Measurements from ENCODE around the gene SARDH. TPM values are rescaled to one million over a fixed set of nuclear protein-coding genes. Genes with fewer than 3 reads are reported as not detected.

The SARDH gene
- 11.6 and 16.3 TPM in 2 replicates for total RNA-seq

GRCh38 chr9:133737774-133738639 lies at the start of gene SARDH:
Gene SARDH (minus strand): TSS chr9:133738352. CDS start chr9:133734173, 4,179 bp downstream.

GRCh38 chr9:133635533-133636531 lies 102.3 kb downstream of the SARDH start, which contains the start of gene DBH:
Gene DBH (plus strand): TSS chr9:133636363. CDS start chr9:133636372, 9 bp downstream.

Other genes starting within 250 kb of the SARDH start
- gene MYMK, start 213.4 kb downstream of the SARDH start, total RNA-seq: not detected in 2 replicates
- 5.8 and 6.8 TPM in 2 replicates for gene ADAMTSL2, start 203.6 kb downstream of the SARDH start, total RNA-seq
- 0.15 and 0.81 TPM in 2 replicates for gene FAM163B, start 129.0 kb downstream of the SARDH start, total RNA-seq
- gene DBH, start 102.0 kb downstream of the SARDH start, total RNA-seq: not detected in 2 replicates